Calu3 (cell line): ENCODE measurements around the gene SULT2B1. TPM values are rescaled to one million over a fixed set of nuclear protein-coding genes. Genes with fewer than 3 reads are reported as not detected.
"Not testable (repeated sequence)": the region's sequence is repeated elsewhere in the genome, so short reads cannot be mapped to it uniquely, and the experiment has no call there.

Source experiments
- BruUV-seq: library from RNA; stranded (reverse); fragments of 400-500 nt; replicated peaks from 2 replicates; lab custom pipeline; 2021; lab: Mats Ljungman, UMichigan
- CTCF ChIA-PET: fragments of 300-600 bp; sonication (Branson Sonifier 250); formaldehyde crosslinking; loops from one replicate; lab custom pipeline; 2022; ENCODE audit warnings: antibody characterized with exemption; lab: Charles Lee
- DNase-seq: peaks from one replicate; pipeline ENCODE4 v3.0.0; 2022
- H3K27ac Mint-ChIP-seq: one replicate; pipeline ENCODE4 v1.8.0; 2022; ENCODE audit warnings: mixed read lengths; ENCODE audit not compliant: unreplicated experiment
- H3K27me3 Mint-ChIP-seq: one replicate; pipeline ENCODE4 v1.8.0; 2022; ENCODE audit warnings: mixed read lengths; ENCODE audit not compliant: unreplicated experiment
- H3K36me3 Mint-ChIP-seq: one replicate; pipeline ENCODE4 v1.8.0; 2022; ENCODE audit warnings: mild to moderate bottlenecking, moderate library complexity, mixed read lengths; ENCODE audit not compliant: insufficient read depth, unreplicated experiment
- H3K4me1 Mint-ChIP-seq: one replicate; pipeline ENCODE4 v1.8.0; 2022; ENCODE audit warnings: mild to moderate bottlenecking, low read depth, mixed read lengths; ENCODE audit not compliant: unreplicated experiment
- H3K4me3 Mint-ChIP-seq: one replicate; pipeline ENCODE4 v1.8.0; 2022; ENCODE audit warnings: mild to moderate bottlenecking, low read depth, moderate library complexity, mixed read lengths; ENCODE audit not compliant: unreplicated experiment
- H3K9me3 Mint-ChIP-seq: one replicate; pipeline ENCODE4 v1.8.0; 2022; ENCODE audit warnings: low read depth, mixed read lengths; ENCODE audit not compliant: unreplicated experiment
- intact Hi-C: fragments of 100-400 bp; cut with micrococcal nuclease; formaldehyde crosslinking; loops from one replicate; pipeline ENCODE4 v1.10.0; 2022; ENCODE audit not compliant: unreplicated experiment
- total RNA-seq: library from RNA; stranded (reverse); gene quantifications from 2 replicates; pipeline ENCODE4 v1.2.3, GENCODE V29; 2022
- TF ChIP-seq, protein P1 (sequence below): fragments of 200-600 bp; IDR thresholded peaks from one replicate; pipeline ENCODE4 v1.8.0; 2022; ENCODE audit warnings: antibody characterized with exemption; ENCODE audit not compliant: unreplicated experiment

SULT2B1 gene
- total RNA-seq, 1 experiment from 2014 or later: not detected

GRCh38 chr19:48513289-48514122 is 38.5 kb upstream of the SULT2B1 start:
- Mint-ChIP-seq H3K36me3 (peaks cover 9% of the 10 kb centered on the region), H3K27me3 (no peaks in the 10 kb centered on the region), H3K4me3 (no peak overlapping the region), H3K9me3 (no peaks in the 10 kb centered on the region), H3K4me1 (peaks cover 17% of the 10 kb centered on the region), H3K27ac (no peak overlapping the region)
- CTCF ChIA-PET: interaction anchor here (0.5 to 0.6 kb wide), 2 partner anchors 27 to 150 kb away, joined by 3 read pairs; partner anchors contain the start of genes SYNGR4 and TMEM143
- TF ChIP-seq, protein P1, sequence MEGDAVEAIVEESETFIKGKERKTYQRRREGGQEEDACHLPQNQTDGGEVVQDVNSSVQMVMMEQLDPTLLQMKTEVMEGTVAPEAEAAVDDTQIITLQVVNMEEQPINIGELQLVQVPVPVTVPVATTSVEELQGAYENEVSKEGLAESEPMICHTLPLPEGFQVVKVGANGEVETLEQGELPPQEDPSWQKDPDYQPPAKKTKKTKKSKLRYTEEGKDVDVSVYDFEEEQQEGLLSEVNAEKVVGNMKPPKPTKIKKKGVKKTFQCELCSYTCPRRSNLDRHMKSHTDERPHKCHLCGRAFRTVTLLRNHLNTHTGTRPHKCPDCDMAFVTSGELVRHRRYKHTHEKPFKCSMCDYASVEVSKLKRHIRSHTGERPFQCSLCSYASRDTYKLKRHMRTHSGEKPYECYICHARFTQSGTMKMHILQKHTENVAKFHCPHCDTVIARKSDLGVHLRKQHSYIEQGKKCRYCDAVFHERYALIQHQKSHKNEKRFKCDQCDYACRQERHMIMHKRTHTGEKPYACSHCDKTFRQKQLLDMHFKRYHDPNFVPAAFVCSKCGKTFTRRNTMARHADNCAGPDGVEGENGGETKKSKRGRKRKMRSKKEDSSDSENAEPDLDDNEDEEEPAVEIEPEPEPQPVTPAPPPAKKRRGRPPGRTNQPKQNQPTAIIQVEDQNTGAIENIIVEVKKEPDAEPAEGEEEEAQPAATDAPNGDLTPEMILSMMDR: no peak
- intact Hi-C loops: no loop called here
- no TSS peak for BruUV-seq
- peak; percentile 77 for DNase-seq

DNA sequence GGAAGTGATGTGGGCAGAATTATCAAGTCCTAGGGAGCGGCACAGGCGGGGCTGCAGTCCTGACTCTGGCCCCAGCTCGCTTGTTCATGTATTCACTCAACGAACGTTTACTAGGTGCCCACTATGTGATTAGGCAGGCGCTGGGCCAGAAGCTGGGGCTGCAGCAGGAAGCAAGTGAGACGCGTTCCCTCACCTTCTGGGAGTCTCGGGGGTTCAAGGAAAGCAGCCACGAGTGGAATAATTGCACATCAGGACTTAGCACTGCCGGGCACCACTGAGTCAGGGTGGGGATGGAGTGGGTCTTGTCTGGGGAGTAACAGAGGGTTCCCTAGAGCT is 37.9 kb upstream of the SULT2B1 start:
- no TSS peak for BruUV-seq
- TF ChIP-seq, protein P1: no peak
- DNase-seq: no peak
- peaks cover 12% of the 10 kb centered on the region for H3K36me3 Mint-ChIP-seq
- H3K27me3 Mint-ChIP-seq: no peaks in the 10 kb centered on the region
- CTCF ChIA-PET: interaction anchor here (0.5 kb wide), 2 partner anchors 27 to 162 kb away, joined by 3 read pairs; no protein-coding TSS in a partner anchor
- no peaks in the 10 kb centered on the region for H3K9me3 Mint-ChIP-seq
- H3K4me3 Mint-ChIP-seq: no peak overlapping the region
- intact Hi-C loops: no loop called here
- H3K27ac Mint-ChIP-seq: no peak overlapping the region
- H3K4me1 Mint-ChIP-seq: peaks cover 17% of the 10 kb centered on the region

GRCh38 chr19:48516536-48516935 is 35.4 kb upstream of the SULT2B1 start:
- intact Hi-C loops: no loop called here
- H3K4me3 Mint-ChIP-seq: no peak overlapping the region
- CTCF ChIA-PET: interaction anchor here (1.4 kb wide), 1 partner anchor 8 kb away, joined by 5 read pairs; no protein-coding TSS in a partner anchor
- BruUV-seq: no TSS peak
- TF ChIP-seq, protein P1: no peak
- H3K36me3 Mint-ChIP-seq: peaks cover 12% of the 10 kb centered on the region
- no peaks in the 10 kb centered on the region for H3K9me3 Mint-ChIP-seq
- no peak overlapping the region for H3K27ac Mint-ChIP-seq
- H3K4me1 Mint-ChIP-seq: peaks cover 17% of the 10 kb centered on the region
- DNase-seq: no peak
- no peaks in the 10 kb centered on the region for H3K27me3 Mint-ChIP-seq

- BruUV-seq: no TSS peak
- no peaks in the 10 kb centered on the region for H3K27me3 Mint-ChIP-seq
- DNase-seq: no peak
- intact Hi-C loops: no loop called here
- H3K4me3 Mint-ChIP-seq: no peak overlapping the region
- peaks cover 12% of the 10 kb centered on the region for H3K36me3 Mint-ChIP-seq
- TF ChIP-seq, protein P1: no peak
- peaks cover 17% of the 10 kb centered on the region for H3K4me1 Mint-ChIP-seq
- H3K27ac Mint-ChIP-seq: no peak overlapping the region
- no peaks in the 10 kb centered on the region for H3K9me3 Mint-ChIP-seq
- CTCF ChIA-PET: interaction anchor here (0.6 kb wide), 1 partner anchor 12 kb away, joined by 4 read pairs; no protein-coding TSS in a partner anchor
Observed at GRCh38 chr19:48518207-48518606, 33.8 kb upstream of the SULT2B1 start.

DNA sequence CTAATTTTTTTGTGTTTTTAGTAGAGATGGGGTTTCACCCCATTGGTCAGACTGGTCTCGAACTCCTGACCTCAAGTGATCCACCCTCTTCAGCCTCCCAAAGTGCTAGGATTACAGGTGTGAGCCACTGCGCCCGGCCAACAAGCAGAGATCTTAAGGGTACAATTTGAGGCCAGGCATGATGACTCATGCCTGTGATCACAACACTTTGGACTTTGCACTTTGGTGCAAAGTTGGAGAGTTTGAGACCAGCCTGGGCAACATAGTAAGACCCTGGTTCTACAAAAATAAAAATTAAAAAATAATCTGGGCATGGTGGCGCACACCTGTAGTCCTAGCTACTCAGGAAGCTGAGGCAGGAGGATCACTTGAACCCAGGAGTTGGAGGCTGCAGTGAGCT is 32.5 kb upstream of the SULT2B1 start:
- CTCF ChIA-PET: interaction anchor here (0.6 kb wide), 1 partner anchor 407 kb away, joined by 3 read pairs; no protein-coding TSS in a partner anchor
- BruUV-seq, H3K27me3 Mint-ChIP-seq, H3K4me3 Mint-ChIP-seq, H3K27ac Mint-ChIP-seq, H3K4me1 Mint-ChIP-seq, intact Hi-C loops, H3K9me3 Mint-ChIP-seq, DNase-seq, H3K36me3 Mint-ChIP-seq: not testable (repeated sequence)
